GM13976 (cell line): ENCODE results near the gene RAD51B.

ENCODE experiments used
- DNase-seq: peaks from one replicate; pipeline ENCODE4 v3.0.0; 2012; ENCODE audit warnings: low spot score
- in situ Hi-C: fragments of 300-500 bp; cut with MboI; formaldehyde crosslinking; loops from one replicate; pipeline ENCODE4 v1.12.0; 2022; ENCODE audit warnings: low sequenced_read_pairs, mixed read lengths, inconsistent platforms; ENCODE audit not compliant: unreplicated experiment
- TF ChIP-seq, protein P1 (sequence below): IDR thresholded peaks from 2 replicates; pipeline ENCODE4 v1.5.1; 2012; ENCODE audit warnings: borderline replicate concordance, mild to moderate bottlenecking; ENCODE audit not compliant: insufficient read depth; ENCODE audit errors: extremely low read depth, missing control alignments, control extremely low read depth

The RAD51B gene

DNA sequence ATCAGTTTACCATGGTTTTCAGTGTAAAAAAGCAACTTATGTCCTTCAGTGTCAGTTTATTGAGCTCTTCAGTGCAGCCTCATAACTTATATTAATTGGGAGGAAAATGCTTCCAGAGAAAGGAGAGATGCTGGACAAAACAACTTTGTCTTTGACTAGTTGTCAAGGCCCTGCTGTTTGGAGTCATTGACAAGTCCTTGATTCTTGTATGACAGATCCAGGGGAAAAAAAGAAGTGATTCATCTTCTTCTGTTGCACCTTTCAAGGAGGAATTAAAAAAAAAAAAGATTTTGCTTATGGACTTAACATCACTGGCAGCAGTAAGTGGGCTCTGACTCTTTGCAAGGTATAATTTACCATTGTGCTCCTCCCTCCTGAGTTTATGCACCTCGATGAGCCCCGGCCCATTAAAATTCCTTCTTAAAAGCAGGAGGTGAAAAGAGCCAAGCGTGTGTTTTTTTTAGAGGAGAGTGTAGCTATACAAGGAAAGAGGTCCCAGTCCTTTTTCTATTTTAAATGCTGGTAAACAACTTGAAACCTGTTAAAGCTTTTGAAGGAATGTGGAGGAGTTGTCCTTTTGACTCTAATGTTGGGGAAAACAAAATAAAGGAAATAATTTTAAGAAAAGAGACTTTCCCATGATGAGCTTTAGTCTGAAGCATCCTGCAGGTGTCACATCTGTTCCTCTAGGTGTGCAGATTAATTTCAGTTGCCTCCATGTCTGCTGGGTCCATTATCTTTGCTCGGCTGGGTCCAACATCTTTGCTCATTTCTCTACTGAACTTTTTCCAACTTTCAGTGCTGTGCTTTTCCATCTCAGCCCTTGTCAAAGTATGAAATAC lies 431.6 kb downstream of the RAD51B start:
- DNase-seq = no peak
- TF ChIP-seq, protein P1, sequence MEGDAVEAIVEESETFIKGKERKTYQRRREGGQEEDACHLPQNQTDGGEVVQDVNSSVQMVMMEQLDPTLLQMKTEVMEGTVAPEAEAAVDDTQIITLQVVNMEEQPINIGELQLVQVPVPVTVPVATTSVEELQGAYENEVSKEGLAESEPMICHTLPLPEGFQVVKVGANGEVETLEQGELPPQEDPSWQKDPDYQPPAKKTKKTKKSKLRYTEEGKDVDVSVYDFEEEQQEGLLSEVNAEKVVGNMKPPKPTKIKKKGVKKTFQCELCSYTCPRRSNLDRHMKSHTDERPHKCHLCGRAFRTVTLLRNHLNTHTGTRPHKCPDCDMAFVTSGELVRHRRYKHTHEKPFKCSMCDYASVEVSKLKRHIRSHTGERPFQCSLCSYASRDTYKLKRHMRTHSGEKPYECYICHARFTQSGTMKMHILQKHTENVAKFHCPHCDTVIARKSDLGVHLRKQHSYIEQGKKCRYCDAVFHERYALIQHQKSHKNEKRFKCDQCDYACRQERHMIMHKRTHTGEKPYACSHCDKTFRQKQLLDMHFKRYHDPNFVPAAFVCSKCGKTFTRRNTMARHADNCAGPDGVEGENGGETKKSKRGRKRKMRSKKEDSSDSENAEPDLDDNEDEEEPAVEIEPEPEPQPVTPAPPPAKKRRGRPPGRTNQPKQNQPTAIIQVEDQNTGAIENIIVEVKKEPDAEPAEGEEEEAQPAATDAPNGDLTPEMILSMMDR = peak; percentile 21
- in situ Hi-C loops = loop anchor here (25.0 kb wide), 1 partner anchor 411 kb away; no protein-coding TSS in a partner anchor

DNA sequence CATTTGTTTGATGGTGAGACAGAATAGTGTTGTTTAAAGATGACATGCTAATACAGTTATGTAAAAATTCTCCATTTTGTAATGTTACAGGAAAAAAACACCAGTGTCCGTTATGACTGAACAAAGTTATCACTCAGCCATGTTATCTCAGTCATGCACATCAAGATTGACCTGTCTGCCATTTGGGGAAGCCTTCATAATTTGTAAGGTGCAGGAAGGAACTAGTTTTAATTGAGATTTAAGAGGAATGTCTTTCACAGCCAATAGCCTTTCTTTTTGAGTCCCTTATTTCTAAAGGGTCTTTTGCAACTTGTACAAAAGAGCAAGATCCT lies 432.2 kb downstream of the RAD51B start:
- TF ChIP-seq, protein P1 = no peak
- in situ Hi-C loops = loop anchor here (25.0 kb wide), 1 partner anchor 411 kb away; no protein-coding TSS in a partner anchor
- DNase-seq = no peak

DNA sequence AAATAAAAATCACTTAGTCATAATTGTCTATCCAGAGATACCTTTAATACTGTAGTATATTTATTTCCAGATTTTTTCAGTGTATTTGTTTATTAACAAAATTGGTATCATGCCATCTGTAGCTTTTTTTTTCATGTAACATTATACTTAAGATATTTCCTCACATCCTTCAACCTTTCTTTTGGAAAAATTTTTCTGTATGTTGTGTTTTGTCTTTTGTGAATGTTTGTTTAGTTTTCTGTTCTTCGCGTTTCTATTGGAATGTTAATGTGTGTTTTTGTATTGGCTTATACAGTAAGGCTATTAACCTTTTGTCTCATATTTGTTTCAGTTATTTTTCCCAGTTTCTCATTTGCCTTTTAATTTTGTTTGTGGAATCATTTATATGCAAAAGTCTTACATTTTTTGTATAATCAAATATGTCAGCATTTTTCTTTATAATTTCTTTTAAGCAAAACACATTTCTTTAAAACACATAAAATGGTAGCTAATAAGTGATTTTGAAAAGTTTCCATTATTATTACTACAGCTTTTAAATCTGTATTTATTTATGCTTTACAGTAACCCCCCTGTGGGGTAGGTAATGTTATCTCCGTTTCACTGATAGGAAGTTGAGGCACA lies 433.7 kb downstream of the RAD51B start:
- TF ChIP-seq, protein P1 = no peak
- DNase-seq = no peak
- in situ Hi-C loops = loop anchor here (25.0 kb wide), 1 partner anchor 409 kb away; no protein-coding TSS in a partner anchor

DNA sequence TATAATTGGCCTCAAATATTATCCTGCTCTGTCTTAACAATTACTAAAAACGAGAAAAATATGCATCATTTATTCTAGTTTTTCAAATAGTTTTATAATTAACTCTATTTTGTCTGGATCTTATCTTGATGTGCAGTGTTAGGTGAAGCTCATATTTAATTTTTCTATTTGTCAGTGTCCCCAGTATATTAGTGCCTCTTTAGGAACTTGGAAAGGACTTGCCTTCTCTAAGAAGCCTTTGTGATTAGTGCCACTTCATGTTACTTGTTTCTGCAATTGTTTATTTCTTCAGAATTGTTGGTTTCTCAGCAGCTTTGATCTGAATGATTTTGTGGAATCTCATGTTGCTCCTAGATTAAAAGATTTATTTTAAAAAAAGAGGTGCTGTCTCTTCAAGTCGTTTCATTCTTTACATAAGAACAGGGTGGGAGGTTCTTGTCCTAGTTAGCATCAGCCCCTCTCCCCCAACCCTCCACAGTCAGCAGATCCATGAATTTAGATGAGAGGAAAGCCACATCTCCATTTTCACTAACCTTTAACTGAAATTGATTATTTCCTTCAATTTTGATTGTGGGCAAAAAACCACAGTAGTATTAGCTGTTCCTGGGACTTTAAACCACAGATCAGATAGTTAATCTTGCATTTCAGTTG lies 434.4 kb downstream of the RAD51B start:
- in situ Hi-C loops = loop anchor here (25.0 kb wide), 1 partner anchor 408 kb away; no protein-coding TSS in a partner anchor
- DNase-seq = no peak
- TF ChIP-seq, protein P1 = no peak

DNA sequence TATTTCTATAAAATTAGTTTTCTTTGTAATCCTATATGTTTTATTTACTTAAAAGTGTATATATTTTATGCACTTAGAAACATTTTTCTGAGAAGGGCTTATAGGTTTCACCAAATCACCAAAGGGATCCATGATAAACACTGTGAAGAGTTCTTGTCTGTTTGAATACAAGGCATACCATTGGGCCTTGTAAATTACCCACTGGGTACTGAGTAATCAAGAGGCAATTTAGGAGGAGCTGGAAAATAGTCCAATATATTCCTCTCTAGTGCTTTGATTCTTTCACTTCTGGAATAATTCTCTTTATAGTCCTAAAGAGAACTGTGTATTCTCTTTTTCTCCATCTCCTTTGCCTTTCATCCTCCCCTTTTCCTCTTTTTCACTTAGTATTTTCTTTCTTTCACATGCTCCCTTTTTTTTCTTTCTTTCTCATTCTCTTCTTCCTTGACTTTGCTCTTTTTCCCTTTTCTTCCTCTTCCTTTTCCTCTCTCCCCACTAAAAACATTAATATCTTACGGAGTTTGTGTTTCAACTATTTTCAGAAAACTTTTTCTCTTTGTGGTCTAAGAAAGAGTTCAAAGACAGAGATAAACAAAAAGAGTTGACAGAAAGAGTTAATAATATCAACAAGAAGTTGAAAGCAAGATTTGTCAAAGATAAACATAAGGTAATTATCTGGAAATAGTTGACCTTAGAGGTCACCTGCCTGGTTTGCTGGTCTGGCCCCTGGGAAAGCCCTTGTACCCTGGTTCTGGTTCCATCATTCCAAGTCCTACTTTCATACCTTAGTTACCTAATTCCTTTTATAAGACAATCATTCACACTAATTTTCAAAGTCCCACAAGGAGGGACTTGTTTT lies 435.3 kb downstream of the RAD51B start:
- in situ Hi-C loops = loop anchor here (25.0 kb wide), 1 partner anchor 407 kb away; no protein-coding TSS in a partner anchor
- TF ChIP-seq, protein P1 = no peak
- DNase-seq = no peak
